K562 treated with DMSO at 1 percent for 4 hours (cell line): ENCODE measurements around the gene TMTC3. TPM values are rescaled to one million over a fixed set of nuclear protein-coding genes. Genes with fewer than 3 reads are reported as not detected.

Experiments
- total RNA-seq: library from RNA; unstranded; fragments of 300-600 nt; gene quantifications from 2 replicates; pipeline ENCODE4 v1.2.3, GENCODE V29; 2022; ENCODE audit not compliant: insufficient read depth

Gene TMTC3
- 2.8 and 4.0 TPM in 2 replicates for total RNA-seq

DNA sequence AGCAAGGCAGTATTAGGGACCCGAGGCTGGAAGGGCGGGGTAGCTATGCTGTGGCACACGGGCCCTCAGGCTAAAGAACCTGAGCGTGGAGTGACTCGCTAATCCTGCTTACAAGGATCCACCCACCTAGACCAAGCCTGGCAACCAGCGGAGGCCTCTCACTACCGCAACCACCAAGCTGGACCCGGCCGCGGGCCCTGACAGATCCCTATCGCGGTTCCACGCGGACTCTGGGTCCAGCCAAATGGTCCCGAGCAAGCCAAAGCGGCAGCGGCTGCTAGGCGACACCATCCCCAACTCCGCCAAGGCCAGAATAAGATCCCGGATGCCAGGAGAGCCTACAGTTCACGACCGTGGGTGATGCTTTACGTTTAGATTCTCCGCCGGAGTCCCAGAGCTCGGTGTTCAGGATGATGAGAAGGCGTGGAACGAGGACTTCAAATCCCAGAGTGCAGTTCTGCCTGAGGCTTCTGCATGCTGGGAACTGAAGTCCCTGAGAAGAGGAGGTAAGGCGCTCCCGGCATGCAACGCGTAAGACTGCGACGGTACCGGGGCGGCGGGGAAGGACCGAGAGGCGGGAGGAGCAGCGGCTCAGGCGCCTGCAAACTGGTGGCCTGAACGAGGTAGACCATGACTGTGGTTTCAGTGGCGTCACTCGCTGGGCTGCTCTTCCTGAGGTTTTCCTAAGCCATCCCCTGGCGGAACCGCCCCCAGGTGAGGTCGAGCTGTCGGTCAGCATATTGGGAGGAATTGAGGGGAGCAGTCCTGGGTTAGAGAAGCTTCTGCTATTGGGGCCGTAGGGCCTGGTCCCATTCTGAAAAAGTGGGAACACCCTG is at the start of gene TMTC3, which contains the start of gene CEP290:
Gene TMTC3, plus strand, starts transcription at position 534 of the 836 bp plus-strand sequence. CDS start 6,009 bp downstream, outside the sequence.
Gene CEP290, minus strand, starts transcription at position 315 of the 836 bp plus-strand sequence. CDS start 781 bp downstream, outside the sequence.

Other genes with a start within 250 kb of the TMTC3 start
- gene C12orf50, start 112.9 kb upstream of the TMTC3 start, total RNA-seq = not detected in 2 replicates
- 2.4 and 2.8 TPM in 2 replicates for gene CEP290, start 219 bp upstream of the TMTC3 start, total RNA-seq